Middle frontal gyrus (tissue), 1 donor: Measurements from ENCODE around the gene LANCL2.

Experiments used
- DNase-seq: peaks from one replicate; pipeline ENCODE4 v3.0.0-alpha.2; 2015; ENCODE audit warnings: low spot score; ENCODE audit errors: extremely low spot score

LANCL2 gene

DNA sequence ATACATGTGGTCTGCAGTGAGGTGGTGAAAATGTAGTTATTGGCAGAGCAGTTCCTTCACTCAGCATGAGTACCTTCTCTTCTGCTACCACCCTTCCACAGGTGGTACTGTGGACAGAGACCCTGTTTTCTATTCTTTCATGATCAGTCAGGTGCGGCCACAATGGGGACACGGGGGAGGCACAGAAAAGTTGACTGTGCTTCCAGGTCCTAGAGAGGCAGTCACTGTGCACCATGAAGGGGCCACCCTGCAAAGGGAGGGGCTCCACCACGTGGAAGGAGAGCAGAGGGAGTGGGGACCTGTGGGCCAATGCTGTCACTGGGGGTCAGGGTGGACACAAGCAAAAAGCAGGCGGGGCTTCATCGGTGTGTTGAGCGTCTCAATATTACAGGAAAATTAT is 3.6 kb upstream of the LANCL2 start:
- no peak for DNase-seq

DNA sequence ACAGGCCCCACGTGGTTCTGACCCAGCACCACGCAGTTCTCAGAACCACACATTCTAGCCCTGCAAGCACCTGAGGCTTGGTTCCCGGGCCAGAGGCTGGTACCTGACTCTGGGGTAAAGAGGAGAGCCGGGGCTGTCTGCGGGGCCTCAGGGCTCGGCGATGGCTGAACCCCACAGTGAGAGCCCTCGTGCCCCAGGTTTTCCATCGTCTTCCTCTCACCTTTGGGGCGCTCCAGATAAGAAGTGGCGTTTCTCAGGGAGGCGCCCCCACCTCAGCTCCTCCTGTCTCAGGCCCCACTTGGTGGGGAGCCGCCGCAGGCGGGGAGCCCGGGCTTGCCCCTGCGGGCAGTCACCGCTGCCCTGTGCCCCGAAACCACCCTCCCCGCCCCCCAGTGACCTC is 2.2 kb upstream of the LANCL2 start:
- DNase-seq, result no peak

DNA sequence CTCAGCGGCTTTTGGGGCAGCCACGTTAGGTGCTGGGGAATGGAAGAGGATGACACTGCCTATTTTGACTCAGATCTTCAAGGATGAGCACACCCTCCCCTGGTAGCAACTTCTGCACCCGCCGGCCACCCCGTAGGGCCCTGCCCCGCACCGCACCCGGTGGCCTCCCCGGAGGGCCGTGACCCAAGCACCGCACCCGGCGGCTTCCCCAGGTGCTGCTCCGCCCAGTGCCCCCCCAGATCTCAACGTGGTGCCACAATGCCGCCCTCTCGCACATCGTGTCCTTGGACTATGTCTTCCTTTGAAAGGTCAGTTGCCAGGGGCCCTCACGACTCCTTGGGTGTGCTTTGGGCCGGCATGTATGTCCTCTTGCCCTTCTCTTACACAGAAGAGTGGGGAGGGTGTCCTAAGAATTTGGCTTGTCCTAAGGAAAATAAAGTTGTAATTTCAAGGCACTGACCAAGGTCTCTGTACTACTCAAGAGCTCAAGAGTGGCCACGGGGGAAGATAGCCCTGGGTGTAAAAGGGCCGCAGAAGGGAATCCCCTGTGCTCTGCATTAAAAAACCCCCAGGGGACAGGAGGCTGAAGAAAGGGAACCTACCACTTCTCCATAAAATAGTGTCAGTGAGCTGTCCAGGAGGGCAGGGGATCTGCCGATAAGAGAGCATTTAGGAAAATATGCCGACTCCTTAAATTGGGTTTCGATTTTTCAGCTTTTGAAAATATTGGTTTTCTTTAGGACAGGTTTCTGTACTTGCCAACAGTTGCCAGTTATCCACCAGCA is 1.6 kb upstream of the LANCL2 start:
- no peak for DNase-seq

- peak; percentile 91 for DNase-seq
Measured at GRCh38 chr7:55365675-55366460, 731 bp downstream of the LANCL2 start.

DNA sequence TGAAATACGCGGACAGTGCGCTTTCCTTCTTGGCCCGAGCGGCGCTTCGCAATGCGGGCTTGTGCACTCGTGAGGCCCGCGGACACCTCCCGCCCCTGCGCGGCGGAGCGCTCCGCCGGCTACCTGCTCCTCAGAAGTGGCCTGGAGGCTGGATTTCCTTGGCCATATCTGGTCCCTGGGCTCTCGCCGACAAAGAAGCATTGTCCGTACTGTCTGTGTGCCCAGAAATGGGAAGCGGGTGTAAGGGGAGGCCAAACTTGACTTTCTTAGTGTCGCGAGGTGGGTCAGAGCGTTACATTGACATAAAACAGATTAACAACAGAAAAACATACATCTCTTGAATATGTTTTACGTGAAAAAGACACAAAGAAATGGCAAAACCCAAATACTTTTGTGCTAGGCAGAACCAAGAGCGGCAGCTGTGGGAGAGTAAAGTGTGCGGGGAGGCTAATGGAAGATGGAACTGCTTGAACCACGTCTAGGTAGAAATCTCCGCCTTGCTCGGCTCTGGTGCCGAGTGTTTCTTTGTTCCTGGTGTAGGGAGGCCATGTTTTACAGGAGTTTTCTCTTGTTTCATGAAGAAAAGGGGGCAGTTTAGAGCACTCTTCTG is 1.4 kb downstream of the LANCL2 start:
- no peak for DNase-seq

DNA sequence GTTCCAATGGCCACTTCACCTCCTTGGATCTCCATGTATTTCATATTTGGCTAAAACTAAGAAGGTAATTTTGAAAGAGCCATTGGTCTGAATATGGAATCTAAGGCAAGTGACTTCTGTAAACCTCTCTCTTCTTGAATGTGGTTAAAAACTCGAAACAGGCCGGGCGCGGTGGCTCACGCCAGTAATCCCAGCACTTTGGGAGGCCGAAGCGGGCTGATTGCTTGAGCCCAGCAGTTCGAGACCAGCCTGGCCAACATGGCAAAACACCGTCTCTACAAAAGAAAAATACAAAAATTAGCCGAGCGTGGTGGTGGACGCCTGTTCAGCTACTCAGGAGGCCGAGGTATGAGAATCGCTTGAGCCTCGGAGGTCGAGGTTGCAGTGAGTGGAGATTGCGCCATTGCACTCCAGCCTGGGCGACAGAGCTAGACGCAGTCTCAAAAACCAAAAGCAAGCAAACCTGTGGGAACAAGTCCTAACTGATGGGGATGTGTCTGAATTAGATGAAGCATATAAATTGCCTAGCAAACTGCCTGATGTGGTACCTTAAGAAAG is 2.2 kb downstream of the LANCL2 start:
- no peak for DNase-seq

- no peak for DNase-seq
Measured at GRCh38 chr7:55369427-55370400, 4.6 kb downstream of the LANCL2 start.

- no peak for DNase-seq
Measured at GRCh38 chr7:55374213-55374612, 9.1 kb downstream of the LANCL2 start.

DNA sequence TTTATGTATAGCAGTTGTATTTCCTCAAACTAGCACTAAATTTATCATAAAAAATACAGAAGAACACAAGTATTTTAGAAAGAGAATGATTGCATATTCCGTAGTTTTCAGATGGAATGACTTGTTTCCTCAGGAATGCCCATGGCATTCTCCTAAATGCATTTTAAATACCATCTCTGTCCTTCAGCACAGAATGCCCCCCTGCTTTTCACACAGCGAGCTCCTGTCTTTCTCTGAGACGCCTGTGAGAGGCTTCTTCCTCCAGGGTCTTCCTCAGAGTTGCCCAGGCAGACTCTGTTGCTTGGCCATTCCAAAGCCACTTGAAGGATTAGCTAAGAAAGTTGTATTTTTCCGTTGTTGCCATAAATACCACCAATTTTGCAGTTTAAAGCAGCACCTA is 10.1 kb downstream of the LANCL2 start:
- no peak for DNase-seq

GRCh38 chr7:55377162-55377817 is 12.2 kb downstream of the LANCL2 start:
- no peak for DNase-seq

- DNase-seq, result no peak
Measured at GRCh38 chr7:55379285-55379684, 14.1 kb downstream of the LANCL2 start.

DNA sequence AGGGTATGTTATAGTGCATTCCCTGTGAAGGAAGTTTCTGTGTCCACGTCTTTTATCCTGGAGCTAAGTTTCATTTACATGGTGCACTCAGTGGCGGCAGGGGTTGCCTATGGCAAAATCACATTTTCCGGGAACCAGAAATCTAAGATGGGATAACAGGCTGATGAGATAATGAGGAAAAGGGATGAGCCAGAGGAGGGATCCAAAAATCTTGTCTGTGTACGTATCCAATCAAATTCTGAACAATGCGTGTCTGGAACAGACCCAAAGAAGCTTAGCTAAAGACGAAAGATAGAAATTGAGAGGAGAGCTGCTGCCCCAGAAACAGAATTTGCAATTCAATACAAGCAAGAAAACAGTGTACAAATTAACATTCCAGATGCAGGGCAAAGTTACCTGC is 16.1 kb downstream of the LANCL2 start:
- DNase-seq, result no peak

DNA sequence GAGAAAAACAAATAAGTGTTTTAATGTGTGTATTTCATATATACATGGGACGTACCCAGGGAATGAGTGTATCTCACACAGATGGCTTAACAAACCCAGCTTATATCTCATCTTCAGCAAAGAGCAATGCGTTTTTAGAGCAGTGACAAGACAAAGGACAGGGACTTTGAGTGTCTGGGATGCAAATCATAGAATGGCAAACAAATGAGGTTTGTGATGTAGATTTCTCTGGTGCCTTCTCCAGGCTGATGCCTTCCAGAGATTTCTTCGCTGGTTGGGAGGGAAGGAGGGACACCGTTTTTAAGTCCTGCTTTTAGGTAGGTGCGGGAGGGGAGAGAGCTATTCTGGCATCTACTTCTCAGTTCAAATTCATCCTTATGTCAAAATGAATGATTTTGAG is 16.6 kb downstream of the LANCL2 start:
- DNase-seq, result no peak

DNA sequence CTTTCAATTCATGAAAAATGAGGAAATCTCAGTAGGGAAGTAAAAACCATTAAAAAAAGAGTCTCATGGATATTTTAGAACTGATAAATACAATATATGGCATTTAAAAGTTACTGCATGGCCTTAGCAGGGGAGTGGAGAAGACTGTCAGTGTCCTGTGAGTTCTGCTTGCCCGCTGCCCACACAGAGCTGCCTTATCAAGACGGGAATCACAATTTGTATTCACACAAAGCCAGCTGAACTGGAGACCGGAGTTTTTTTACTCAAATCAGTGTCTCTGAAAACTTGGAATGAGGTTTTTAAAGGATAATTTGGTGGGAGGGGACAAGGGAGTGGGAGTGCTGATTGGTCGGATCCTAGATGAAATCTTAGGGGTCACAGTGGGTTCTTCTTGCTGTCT is 17.1 kb downstream of the LANCL2 start:
- no peak for DNase-seq

DNA sequence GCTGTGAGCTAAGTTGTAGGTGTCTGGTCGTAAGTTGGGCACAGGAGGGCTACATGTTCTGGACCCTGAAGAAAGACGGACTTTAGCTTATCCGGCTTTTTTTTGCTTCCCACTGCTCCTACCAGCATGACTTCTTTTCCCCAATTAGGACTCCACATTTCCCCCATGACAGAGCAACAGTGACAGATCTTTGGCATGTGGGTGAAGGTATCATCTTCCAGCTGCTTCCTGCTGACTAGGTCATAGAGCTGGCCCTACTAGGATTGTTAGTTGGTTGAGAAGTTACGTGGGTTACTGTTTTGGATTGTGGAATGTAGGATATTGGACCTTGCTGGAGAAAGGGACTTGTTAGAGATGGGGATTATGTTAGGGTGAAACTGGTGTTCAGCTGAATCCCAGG is 21.4 kb downstream of the LANCL2 start:
- DNase-seq, result no peak

DNA sequence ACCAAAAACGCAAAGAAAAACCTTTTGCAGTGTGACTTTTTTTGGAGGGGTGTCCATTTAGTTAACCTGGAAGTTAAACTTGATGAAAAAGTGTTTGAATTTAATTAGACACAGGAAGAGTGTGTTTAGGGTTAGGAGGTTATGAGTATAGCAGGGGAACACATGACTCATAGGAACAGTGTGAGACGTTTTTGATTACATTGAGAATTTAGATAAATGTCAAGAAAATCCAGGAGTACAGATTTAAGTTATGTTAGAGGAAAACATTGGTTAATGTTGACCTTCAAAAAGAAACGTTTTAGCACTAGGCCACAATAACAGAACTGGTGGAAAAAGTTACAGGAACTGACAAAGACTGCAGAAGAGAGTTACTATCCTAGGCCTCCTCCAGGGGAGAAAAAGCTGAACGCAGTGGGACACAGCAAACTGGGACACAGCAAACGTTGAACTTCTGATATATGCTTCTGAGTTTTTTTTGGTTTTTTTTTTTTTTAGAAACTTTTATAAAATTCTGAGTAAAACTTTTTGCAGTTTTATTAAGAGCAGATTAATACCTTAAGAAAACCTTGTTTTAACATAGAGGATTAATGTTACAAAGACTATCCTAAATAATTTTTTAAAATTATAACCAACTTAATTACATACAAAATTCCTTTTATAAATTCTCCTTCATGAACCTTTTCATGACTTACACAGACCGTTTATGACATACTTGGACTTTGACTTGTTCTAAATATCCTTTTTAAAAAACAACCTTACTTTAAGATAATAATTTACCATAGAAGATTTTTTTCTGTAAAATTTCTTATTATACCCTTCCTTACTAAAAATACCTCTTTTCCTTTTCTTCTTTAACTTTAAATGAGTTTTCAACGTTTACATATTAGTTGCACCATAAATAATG is 22.2 kb downstream of the LANCL2 start:
- DNase-seq, result no peak

DNA sequence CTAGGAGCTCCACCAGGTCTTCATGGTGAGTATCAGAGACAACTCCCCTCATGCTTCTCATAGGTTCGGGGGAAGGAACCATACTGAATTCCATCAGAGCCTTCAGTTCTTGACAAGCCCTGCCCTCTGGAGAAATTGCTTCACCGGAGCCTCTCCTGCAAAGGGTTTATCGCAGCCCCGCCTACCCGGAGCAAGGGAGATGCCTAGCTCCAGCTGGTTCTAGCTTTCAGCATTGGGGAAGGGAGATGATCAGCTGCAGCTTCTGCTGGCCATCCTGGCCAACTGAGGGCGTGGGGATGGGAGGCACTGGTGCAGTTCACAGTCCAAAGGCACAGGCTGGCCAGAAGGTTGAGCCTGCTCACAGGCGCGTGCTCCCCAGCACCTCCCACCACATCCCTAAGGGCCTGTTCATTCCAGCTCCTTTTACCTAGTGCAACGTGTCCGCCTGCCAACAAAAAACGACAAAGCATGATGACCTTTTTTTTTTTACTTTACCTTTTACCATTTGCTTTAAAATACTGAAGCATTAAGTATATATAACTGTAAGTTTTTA is 31.2 kb downstream of the LANCL2 start:
- no peak for DNase-seq

DNA sequence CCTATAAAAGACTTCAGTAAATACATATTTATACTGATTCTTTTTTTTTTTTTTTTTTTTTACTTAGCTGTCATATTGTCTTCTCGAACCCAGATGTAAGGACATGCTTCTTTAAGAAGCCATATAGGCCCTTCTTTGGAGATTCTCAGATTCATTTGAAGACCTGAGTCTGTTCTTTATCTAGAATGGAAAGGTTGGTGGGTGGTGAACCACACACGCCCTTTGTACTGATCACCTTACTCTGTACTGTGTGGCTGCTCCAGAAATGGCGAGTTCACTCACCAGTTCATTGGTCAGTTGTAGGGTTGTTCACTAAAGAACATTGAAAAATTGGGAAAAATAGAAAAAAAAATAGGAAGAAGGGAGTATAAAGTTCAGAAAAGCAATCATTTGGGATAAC is 32.5 kb downstream of the LANCL2 start:
- no peak for DNase-seq

GRCh38 chr7:55400191-55400590 is 35.1 kb downstream of the LANCL2 start:
- DNase-seq, result no peak
